ENCODE measurements around the gene BCR.

- TF ChIP-seq CTCF (IDR thresholded peaks at IDR 0.05; ENCODE audit: insufficient read depth, low read length, poor library complexity, severe bottlenecking): no peak
- no peak for TF ChIP-seq EZH2phosphoT487 (conservative IDR thresholded peaks at IDR 0.05; ENCODE audit: low read length)
These were observed 25.8 kb upstream of the BCR start for GRCh38 chr22:23154461-23154860.
